HAP-1 (cell line): Measurements from ENCODE around the gene PRR12.

ENCODE experiments used
- DNase-seq, 2 experiments: peaks; one replicate each; pipeline ENCODE4 v3.0.0-alpha.2; 2016 to 2020; ENCODE audit warnings: low spot score in 2 of 2
- H3K27me3 ChIP-seq: fragments of 250-450 bp; sonication (Bioruptor Pico); 2 replicates; pipeline ENCODE4 v1.5.1; 2020; ENCODE audit warnings: low read depth, mild to moderate bottlenecking, moderate library complexity
- H3K36me3 ChIP-seq: fragments of 250-450 bp; sonication (Bioruptor Pico); replicated peaks from 2 replicates; pipeline ENCODE4 v1.5.1; 2020; ENCODE audit warnings: mild to moderate bottlenecking
- H3K4me1 ChIP-seq: fragments of 250-450 bp; sonication (Bioruptor Pico); 2 replicates; pipeline ENCODE4 v1.5.1; 2020; ENCODE audit warnings: mild to moderate bottlenecking
- H3K4me3 ChIP-seq: fragments of 250-450 bp; sonication (Bioruptor Pico); 2 replicates; pipeline ENCODE4 v1.5.1; 2020; ENCODE audit warnings: mild to moderate bottlenecking, moderate library complexity
- H3K9me3 ChIP-seq: fragments of 250-450 bp; sonication (Bioruptor Pico); 2 replicates; pipeline ENCODE4 v1.5.1; 2020; ENCODE audit warnings: mild to moderate bottlenecking, moderate library complexity
- in situ Hi-C: fragments of 300-500 bp; cut with MboI; formaldehyde crosslinking; loops from 3 replicates; pipeline ENCODE4 v1.14.3; 2020; ENCODE audit warnings: low sequenced_read_pairs, inconsistent platforms, mixed read lengths

The PRR12 gene

DNA sequence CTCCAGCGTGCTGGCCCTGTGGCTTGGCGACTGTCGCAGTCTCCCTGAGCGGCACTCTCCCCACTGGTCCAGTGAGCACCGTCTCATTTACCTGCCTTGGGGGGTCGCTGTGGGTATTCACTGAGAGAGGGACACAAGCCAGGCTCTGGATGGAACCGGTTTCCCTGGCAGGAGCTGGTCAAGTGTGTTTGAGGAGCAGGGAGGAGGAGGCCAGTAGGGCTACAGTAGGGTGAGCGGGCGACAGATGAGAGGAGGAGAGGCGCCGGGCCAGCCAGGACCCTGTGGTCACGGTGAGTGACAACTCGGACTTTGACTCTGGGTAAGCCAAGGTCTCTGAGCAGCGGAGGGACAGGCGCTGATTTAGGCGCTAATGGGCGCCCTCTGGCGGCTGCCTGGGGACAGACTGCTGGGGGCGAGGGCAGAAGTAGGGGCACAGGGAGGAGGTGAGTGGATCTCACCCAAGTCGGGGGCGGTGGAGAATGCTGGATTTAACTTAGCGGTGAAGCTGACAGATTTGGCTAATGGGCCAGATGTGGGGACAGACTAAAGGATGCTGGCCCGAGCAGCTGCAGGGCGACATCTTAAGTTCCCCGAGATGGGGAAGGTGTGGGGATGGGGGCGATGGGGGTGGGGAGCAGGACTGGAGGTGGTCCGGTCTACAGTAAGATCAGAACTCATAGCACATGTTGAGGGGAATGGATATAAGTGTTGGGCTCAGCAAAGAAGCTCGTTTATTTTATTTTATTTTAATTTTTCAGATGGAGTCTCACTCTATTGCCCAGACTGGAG, 81.3 kb downstream of the PRR12 start:
- in situ Hi-C loops = loop anchor here (10.0 kb wide), 1 partner anchor 78 kb away; the partner anchor contains the start of gene PRR12
- Histone ChIP-seq H3K4me1 (peaks cover 14% of the 10 kb centered on the region), H3K9me3 (no peaks in the 10 kb centered on the region), H3K4me3 (peak overlapping the region; percentile 17), H3K36me3 (peaks cover 27% of the 10 kb centered on the region), H3K27me3 (no peaks in the 10 kb centered on the region)
- DNase-seq = peak; percentile 61 to 90
